ENCODE results near the gene CANT1.

GRCh38 chr17:78969865-78970264 is 39.7 kb downstream of the CANT1 start:
- no peak for TF ChIP-seq POLR2A (IDR thresholded peaks at IDR 0.05)
- TF ChIP-seq, protein P1, sequence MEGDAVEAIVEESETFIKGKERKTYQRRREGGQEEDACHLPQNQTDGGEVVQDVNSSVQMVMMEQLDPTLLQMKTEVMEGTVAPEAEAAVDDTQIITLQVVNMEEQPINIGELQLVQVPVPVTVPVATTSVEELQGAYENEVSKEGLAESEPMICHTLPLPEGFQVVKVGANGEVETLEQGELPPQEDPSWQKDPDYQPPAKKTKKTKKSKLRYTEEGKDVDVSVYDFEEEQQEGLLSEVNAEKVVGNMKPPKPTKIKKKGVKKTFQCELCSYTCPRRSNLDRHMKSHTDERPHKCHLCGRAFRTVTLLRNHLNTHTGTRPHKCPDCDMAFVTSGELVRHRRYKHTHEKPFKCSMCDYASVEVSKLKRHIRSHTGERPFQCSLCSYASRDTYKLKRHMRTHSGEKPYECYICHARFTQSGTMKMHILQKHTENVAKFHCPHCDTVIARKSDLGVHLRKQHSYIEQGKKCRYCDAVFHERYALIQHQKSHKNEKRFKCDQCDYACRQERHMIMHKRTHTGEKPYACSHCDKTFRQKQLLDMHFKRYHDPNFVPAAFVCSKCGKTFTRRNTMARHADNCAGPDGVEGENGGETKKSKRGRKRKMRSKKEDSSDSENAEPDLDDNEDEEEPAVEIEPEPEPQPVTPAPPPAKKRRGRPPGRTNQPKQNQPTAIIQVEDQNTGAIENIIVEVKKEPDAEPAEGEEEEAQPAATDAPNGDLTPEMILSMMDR (IDR thresholded peaks at IDR 0.05): no peak

Measured in ovary (tissue), 3 donors.